GM23338 (cell line): ENCODE measurements around the gene ZPLD1.

ENCODE experiments used
- CREB1 ChIP-seq: fragments of 250-450 bp; sonication (Bioruptor Pico); IDR thresholded peaks from 2 replicates; pipeline ENCODE4 v1.5.0; 2020; ENCODE audit warnings: low read depth, mild to moderate bottlenecking, moderate library complexity
- EZH2 ChIP-seq: fragments of 200-600 bp; sonication (generic); IDR thresholded peaks from one replicate; pipeline ENCODE4 v1.8.0; 2017; ENCODE audit warnings: antibody characterized with exemption, mild to moderate bottlenecking, low read depth; ENCODE audit not compliant: unreplicated experiment
- EZH2phosphoT487 ChIP-seq: fragments of 200-600 bp; sonication (generic); IDR thresholded peaks from one replicate; pipeline ENCODE4 v1.8.1; 2018; ENCODE audit warnings: antibody characterized with exemption; ENCODE audit not compliant: unreplicated experiment
- JUNB ChIP-seq: IDR thresholded peaks from one replicate; pipeline ENCODE4 v1.6.1; 2016; ENCODE audit warnings: antibody characterized with exemption; ENCODE audit not compliant: unreplicated experiment
- POLR2AphosphoS5 ChIP-seq: IDR thresholded peaks from 2 replicates; pipeline ENCODE4 v1.6.1; 2016; ENCODE audit warnings: antibody characterized with exemption, low read depth
- STAT1 ChIP-seq: IDR thresholded peaks from one replicate; pipeline ENCODE4 v1.6.1; 2016; ENCODE audit warnings: antibody characterized with exemption; ENCODE audit not compliant: unreplicated experiment
- ZNF114 ChIP-seq: fragments of 250-450 bp; sonication (Bioruptor Pico); IDR thresholded peaks from 2 replicates; pipeline ENCODE4 v1.5.0; 2020; ENCODE audit warnings: mild to moderate bottlenecking, moderate library complexity
- ZNF331 ChIP-seq: fragments of 250-450 bp; sonication (Bioruptor Pico); IDR thresholded peaks from 2 replicates; pipeline ENCODE4 v1.5.0; 2020; ENCODE audit warnings: low read depth, mild to moderate bottlenecking, moderate library complexity
- TF ChIP-seq, protein P1 (sequence below), 2 experiments: fragments of 200-600 bp in 1 of 2; sonication (generic) in 1 of 2; conservative IDR thresholded peaks; 2 replicates each; pipeline versions ENCODE4 v1.5.1 to v1.6.1; 2016 to 2017; ENCODE audit warnings: antibody characterized with exemption in 2 of 2, low read depth in 2 of 2, mild to moderate bottlenecking in 2 of 2, moderate library complexity in 1 of 2
- TF ChIP-seq, protein P2 (sequence below): IDR thresholded peaks from 2 replicates; pipeline ENCODE4 v1.6.1; 2016; ENCODE audit warnings: antibody characterized with exemption
- TF ChIP-seq, protein P3 (sequence below): IDR thresholded peaks from one replicate; pipeline ENCODE4 v1.6.1; 2018; ENCODE audit warnings: antibody characterized with exemption; ENCODE audit not compliant: unreplicated experiment
- TF ChIP-seq, protein P4 (sequence below): fragments of 250-450 bp; sonication (Bioruptor Pico); IDR thresholded peaks from 2 replicates; pipeline ENCODE4 v1.5.0; 2020; ENCODE audit warnings: mild to moderate bottlenecking, moderate library complexity

DNA sequence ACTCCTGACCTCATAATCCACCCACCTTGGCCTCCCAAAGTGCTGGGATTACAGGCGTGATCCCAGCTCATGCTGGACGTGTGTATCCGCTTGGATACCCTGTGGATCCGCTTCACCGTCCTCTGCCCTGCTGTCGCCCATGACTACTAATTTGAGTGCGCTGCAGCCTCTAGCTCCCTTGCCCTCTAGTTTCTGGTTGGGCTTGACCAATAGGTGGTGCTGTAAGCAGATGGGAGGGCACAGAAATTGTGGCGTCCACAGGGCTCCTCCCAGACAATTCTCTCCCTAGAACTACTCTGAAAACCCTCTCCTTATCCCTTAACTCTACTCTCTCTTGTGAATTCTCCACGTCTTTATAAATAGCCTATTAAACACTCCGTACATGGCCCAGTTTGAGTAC, 36.2 kb downstream of the ZPLD1 start:
- TF ChIP-seq, protein P1, sequence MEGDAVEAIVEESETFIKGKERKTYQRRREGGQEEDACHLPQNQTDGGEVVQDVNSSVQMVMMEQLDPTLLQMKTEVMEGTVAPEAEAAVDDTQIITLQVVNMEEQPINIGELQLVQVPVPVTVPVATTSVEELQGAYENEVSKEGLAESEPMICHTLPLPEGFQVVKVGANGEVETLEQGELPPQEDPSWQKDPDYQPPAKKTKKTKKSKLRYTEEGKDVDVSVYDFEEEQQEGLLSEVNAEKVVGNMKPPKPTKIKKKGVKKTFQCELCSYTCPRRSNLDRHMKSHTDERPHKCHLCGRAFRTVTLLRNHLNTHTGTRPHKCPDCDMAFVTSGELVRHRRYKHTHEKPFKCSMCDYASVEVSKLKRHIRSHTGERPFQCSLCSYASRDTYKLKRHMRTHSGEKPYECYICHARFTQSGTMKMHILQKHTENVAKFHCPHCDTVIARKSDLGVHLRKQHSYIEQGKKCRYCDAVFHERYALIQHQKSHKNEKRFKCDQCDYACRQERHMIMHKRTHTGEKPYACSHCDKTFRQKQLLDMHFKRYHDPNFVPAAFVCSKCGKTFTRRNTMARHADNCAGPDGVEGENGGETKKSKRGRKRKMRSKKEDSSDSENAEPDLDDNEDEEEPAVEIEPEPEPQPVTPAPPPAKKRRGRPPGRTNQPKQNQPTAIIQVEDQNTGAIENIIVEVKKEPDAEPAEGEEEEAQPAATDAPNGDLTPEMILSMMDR (conservative IDR thresholded peaks at IDR 0.05; ENCODE audit: low read depth in 2 of 2): peak; percentile 59 to 85
- TF ChIP-seq POLR2AphosphoS5 (no peak), EZH2phosphoT487 (no peak), CREB1 (no peak), EZH2 (no peak), JUNB (no peak), ZNF114 (CRISPR knock-in tag) (no peak), ZNF331 (CRISPR knock-in tag) (no peak), STAT1 (no peak)
- TF ChIP-seq, protein P2, sequence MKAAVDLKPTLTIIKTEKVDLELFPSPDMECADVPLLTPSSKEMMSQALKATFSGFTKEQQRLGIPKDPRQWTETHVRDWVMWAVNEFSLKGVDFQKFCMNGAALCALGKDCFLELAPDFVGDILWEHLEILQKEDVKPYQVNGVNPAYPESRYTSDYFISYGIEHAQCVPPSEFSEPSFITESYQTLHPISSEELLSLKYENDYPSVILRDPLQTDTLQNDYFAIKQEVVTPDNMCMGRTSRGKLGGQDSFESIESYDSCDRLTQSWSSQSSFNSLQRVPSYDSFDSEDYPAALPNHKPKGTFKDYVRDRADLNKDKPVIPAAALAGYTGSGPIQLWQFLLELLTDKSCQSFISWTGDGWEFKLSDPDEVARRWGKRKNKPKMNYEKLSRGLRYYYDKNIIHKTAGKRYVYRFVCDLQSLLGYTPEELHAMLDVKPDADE: no peak
- TF ChIP-seq, protein P3, sequence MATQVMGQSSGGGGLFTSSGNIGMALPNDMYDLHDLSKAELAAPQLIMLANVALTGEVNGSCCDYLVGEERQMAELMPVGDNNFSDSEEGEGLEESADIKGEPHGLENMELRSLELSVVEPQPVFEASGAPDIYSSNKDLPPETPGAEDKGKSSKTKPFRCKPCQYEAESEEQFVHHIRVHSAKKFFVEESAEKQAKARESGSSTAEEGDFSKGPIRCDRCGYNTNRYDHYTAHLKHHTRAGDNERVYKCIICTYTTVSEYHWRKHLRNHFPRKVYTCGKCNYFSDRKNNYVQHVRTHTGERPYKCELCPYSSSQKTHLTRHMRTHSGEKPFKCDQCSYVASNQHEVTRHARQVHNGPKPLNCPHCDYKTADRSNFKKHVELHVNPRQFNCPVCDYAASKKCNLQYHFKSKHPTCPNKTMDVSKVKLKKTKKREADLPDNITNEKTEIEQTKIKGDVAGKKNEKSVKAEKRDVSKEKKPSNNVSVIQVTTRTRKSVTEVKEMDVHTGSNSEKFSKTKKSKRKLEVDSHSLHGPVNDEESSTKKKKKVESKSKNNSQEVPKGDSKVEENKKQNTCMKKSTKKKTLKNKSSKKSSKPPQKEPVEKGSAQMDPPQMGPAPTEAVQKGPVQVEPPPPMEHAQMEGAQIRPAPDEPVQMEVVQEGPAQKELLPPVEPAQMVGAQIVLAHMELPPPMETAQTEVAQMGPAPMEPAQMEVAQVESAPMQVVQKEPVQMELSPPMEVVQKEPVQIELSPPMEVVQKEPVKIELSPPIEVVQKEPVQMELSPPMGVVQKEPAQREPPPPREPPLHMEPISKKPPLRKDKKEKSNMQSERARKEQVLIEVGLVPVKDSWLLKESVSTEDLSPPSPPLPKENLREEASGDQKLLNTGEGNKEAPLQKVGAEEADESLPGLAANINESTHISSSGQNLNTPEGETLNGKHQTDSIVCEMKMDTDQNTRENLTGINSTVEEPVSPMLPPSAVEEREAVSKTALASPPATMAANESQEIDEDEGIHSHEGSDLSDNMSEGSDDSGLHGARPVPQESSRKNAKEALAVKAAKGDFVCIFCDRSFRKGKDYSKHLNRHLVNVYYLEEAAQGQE: no peak
- TF ChIP-seq, protein P4, sequence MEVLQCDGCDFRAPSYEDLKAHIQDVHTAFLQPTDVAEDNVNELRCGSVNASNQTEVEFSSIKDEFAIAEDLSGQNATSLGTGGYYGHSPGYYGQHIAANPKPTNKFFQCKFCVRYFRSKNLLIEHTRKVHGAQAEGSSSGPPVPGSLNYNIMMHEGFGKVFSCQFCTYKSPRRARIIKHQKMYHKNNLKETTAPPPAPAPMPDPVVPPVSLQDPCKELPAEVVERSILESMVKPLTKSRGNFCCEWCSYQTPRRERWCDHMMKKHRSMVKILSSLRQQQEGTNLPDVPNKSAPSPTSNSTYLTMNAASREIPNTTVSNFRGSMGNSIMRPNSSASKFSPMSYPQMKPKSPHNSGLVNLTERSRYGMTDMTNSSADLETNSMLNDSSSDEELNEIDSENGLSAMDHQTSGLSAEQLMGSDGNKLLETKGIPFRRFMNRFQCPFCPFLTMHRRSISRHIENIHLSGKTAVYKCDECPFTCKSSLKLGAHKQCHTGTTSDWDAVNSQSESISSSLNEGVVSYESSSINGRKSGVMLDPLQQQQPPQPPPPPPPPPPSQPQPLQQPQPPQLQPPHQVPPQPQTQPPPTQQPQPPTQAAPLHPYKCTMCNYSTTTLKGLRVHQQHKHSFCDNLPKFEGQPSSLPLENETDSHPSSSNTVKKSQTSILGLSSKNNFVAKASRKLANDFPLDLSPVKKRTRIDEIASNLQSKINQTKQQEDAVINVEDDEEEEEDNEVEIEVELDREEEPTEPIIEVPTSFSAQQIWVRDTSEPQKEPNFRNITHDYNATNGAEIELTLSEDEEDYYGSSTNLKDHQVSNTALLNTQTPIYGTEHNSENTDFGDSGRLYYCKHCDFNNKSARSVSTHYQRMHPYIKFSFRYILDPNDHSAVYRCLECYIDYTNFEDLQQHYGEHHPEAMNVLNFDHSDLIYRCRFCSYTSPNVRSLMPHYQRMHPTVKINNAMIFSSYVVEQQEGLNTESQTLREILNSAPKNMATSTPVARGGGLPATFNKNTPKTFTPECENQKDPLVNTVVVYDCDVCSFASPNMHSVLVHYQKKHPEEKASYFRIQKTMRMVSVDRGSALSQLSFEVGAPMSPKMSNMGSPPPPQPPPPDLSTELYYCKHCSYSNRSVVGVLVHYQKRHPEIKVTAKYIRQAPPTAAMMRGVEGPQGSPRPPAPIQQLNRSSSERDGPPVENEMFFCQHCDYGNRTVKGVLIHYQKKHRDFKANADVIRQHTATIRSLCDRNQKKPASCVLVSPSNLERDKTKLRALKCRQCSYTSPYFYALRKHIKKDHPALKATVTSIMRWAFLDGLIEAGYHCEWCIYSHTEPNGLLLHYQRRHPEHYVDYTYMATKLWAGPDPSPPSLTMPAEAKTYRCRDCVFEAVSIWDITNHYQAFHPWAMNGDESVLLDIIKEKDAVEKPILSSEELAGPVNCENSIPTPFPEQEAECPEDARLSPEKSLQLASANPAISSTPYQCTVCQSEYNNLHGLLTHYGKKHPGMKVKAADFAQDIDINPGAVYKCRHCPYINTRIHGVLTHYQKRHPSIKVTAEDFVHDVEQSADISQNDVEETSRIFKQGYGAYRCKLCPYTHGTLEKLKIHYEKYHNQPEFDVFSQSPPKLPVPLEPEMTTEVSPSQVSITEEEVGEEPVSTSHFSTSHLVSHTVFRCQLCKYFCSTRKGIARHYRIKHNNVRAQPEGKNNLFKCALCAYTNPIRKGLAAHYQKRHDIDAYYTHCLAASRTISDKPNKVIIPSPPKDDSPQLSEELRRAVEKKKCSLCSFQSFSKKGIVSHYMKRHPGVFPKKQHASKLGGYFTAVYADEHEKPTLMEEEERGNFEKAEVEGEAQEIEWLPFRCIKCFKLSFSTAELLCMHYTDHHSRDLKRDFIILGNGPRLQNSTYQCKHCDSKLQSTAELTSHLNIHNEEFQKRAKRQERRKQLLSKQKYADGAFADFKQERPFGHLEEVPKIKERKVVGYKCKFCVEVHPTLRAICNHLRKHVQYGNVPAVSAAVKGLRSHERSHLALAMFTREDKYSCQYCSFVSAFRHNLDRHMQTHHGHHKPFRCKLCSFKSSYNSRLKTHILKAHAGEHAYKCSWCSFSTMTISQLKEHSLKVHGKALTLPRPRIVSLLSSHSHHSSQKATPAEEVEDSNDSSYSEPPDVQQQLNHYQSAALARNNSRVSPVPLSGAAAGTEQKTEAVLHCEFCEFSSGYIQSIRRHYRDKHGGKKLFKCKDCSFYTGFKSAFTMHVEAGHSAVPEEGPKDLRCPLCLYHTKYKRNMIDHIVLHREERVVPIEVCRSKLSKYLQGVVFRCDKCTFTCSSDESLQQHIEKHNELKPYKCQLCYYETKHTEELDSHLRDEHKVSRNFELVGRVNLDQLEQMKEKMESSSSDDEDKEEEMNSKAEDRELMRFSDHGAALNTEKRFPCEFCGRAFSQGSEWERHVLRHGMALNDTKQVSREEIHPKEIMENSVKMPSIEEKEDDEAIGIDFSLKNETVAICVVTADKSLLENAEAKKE: no peak
